GM13976 (cell line): ENCODE results near the gene ROCK1.
"Not testable (repeated sequence)": the region's sequence is repeated elsewhere in the genome, so short reads cannot be mapped to it uniquely, and the experiment has no call there.

Experiments used
- DNase-seq: peaks from one replicate; pipeline ENCODE4 v3.0.0; 2012; ENCODE audit warnings: low spot score
- CTCF ChIP-seq: IDR thresholded peaks from 2 replicates; pipeline ENCODE4 v1.5.1; 2012; ENCODE audit warnings: borderline replicate concordance, mild to moderate bottlenecking; ENCODE audit not compliant: insufficient read depth; ENCODE audit errors: extremely low read depth, missing control alignments, control extremely low read depth
- in situ Hi-C: fragments of 300-500 bp; cut with MboI; formaldehyde crosslinking; loops from one replicate; pipeline ENCODE4 v1.12.0; 2022; ENCODE audit warnings: low sequenced_read_pairs, mixed read lengths, inconsistent platforms; ENCODE audit not compliant: unreplicated experiment

The ROCK1 gene

GRCh38 chr18:21040466-21040865, 71.1 kb downstream of the ROCK1 start:
- no peak for DNase-seq
- in situ Hi-C loops = no loop called here
- no peak for TF ChIP-seq CTCF

GRCh38 chr18:21038201-21038600, 73.4 kb downstream of the ROCK1 start:
- DNase-seq = no peak
- no peak for TF ChIP-seq CTCF
- in situ Hi-C loops = no loop called here

- in situ Hi-C loops = no loop called here
- DNase-seq = no peak
- TF ChIP-seq CTCF = no peak
Observed at GRCh38 chr18:21031845-21032244, 79.8 kb downstream of the ROCK1 start.

- DNase-seq, in situ Hi-C loops: not testable (repeated sequence)
Observed at GRCh38 chr18:21018257-21018656, 93.4 kb downstream of the ROCK1 start.

GRCh38 chr18:21012308-21012707, 99.3 kb downstream of the ROCK1 start:
- no peak for TF ChIP-seq CTCF
- no peak for DNase-seq
- in situ Hi-C loops = no loop called here

GRCh38 chr18:21004726-21005125, 106.9 kb downstream of the ROCK1 start:
- no peak for DNase-seq
- in situ Hi-C loops = no loop called here
- no peak for TF ChIP-seq CTCF

- in situ Hi-C loops = no loop called here
- no peak for DNase-seq
- TF ChIP-seq CTCF = no peak
Observed at GRCh38 chr18:21000667-21001066, 110.9 kb downstream of the ROCK1 start.
